Endothelial cell of umbilical vein (primary cell): Measurements from ENCODE around the gene DPF3.

Source experiments
- CTCF ChIP-seq, 2 donors: IDR thresholded peaks; 1 replicate in 1 of 2; 2 replicates in 1 of 2; pipeline ENCODE4 v1.5.1; 2011; ENCODE audit warnings: low read length in 2 of 2, mild to moderate bottlenecking in 2 of 2, moderate library complexity in 2 of 2, control low read depth in 1 of 2, inconsistent platforms in 1 of 2, low read depth in 1 of 2; ENCODE audit not compliant: insufficient read depth in 1 of 2; ENCODE audit errors: extremely low read depth in 1 of 2
- EZH2 ChIP-seq: IDR thresholded peaks from 2 replicates; pipeline ENCODE4 v1.6.1; 2012; ENCODE audit warnings: borderline replicate concordance, low read depth, mild to moderate bottlenecking, moderate library complexity, low read length, inconsistent platforms; ENCODE audit not compliant: severe bottlenecking
- MAX ChIP-seq: IDR thresholded peaks from 2 replicates; pipeline ENCODE4 v1.6.1; 2011; ENCODE audit not compliant: insufficient read depth, insufficient read length
- POLR2A ChIP-seq: IDR thresholded peaks from 2 replicates; pipeline ENCODE4 v1.6.1; 2012; ENCODE audit warnings: low read depth, mild to moderate bottlenecking, control low read depth, low read length
- POLR2AphosphoS5 ChIP-seq: IDR thresholded peaks from 2 replicates; pipeline ENCODE4 v1.6.1; 2012; ENCODE audit warnings: low read depth, mild to moderate bottlenecking, control low read depth, low read length, moderate library complexity; ENCODE audit not compliant: insufficient read depth

DNA sequence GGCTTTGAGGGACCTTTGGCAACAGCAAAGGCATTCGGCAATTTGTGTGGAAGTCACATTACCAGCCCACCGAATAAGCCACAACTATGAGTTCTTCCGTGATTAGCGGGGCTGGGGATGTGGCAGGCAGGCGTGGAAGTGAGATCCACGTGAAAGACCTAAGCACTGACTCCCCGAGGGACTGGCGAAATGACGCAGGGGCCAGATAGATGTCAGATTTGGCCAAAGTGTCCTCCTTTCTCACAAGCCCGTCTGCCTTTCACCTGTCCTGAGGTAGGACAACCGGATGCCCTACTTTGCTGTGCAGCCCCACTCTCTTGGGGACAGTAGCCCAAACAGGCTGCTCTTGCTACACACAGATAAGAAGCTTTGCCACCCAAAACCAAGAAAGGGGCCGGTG is 54.5 kb downstream of the DPF3 start:
- TF ChIP-seq POLR2A (no peak), EZH2 (no peak), CTCF (IDR thresholded peaks at IDR 0.05; ENCODE audit: extremely low read depth in 1 of 2, insufficient read depth in 1 of 2, low read depth in 1 of 2, low read length in 2 of 2) (no peak), POLR2AphosphoS5 (no peak), MAX (no peak)
